Tibial artery (tissue), 4 donors: ENCODE results near the gene NGDN.

Experiments
- DNase-seq, 2 donors: peaks; one replicate each; pipeline ENCODE4 v3.0.0-alpha.2; 2019
- H3K27ac ChIP-seq, 2 donors: fragments of 200-600 bp; sonication (generic) in 1 of 2; 1 replicate in 1 of 2; 2 replicates in 1 of 2; pipeline ENCODE4 v1.5.1; 2018 to 2019; ENCODE audit warnings: mild to moderate bottlenecking in 1 of 2
- H3K27me3 ChIP-seq, 2 donors: fragments of 200-600 bp; sonication (generic) in 1 of 2; one replicate each; pipeline versions ENCODE4 v1.5.1 to v1.6.0; 2016 to 2019
- H3K36me3 ChIP-seq, 3 donors: fragments of 200-600 bp; sonication (generic) in 2 of 3; one replicate each; pipeline ENCODE4 v1.5.1; 2016 to 2019; ENCODE audit warnings: mild to moderate bottlenecking in 2 of 3
- H3K4me1 ChIP-seq, 4 donors: fragments of 200-600 bp; sonication (generic) in 2 of 4; 1 replicate in 3 of 4; 2 replicates in 1 of 4; pipeline ENCODE4 v1.5.1; 2016 to 2019
- H3K4me3 ChIP-seq, 2 donors: fragments of 200-600 bp; sonication (generic) in 1 of 2; 1 replicate in 1 of 2; 2 replicates in 1 of 2; pipeline ENCODE4 v1.5.1; 2018 to 2019; ENCODE audit warnings: mild to moderate bottlenecking in 2 of 2
- H3K9me3 ChIP-seq, 3 donors: fragments of 200-600 bp; sonication (generic) in 1 of 3; one replicate each; pipeline ENCODE4 v1.5.1; 2016 to 2019
- intact Hi-C: fragments of 100-400 bp; cut with DNase I; formaldehyde crosslinking; loops from one replicate; pipeline ENCODE4 v1.15.0; 2023; ENCODE audit warnings: low total_unique reads
- TF ChIP-seq, protein P1 (sequence below), 2 experiments: fragments of 200-600 bp in 1 of 2; fragments of 450-650 bp in 1 of 2; IDR thresholded peaks; one replicate each; pipeline ENCODE4 v1.5.1; 2017 to 2019; ENCODE audit warnings: antibody characterized with exemption in 2 of 2, mild to moderate bottlenecking in 1 of 2, moderate library complexity in 1 of 2

Gene NGDN

DNA sequence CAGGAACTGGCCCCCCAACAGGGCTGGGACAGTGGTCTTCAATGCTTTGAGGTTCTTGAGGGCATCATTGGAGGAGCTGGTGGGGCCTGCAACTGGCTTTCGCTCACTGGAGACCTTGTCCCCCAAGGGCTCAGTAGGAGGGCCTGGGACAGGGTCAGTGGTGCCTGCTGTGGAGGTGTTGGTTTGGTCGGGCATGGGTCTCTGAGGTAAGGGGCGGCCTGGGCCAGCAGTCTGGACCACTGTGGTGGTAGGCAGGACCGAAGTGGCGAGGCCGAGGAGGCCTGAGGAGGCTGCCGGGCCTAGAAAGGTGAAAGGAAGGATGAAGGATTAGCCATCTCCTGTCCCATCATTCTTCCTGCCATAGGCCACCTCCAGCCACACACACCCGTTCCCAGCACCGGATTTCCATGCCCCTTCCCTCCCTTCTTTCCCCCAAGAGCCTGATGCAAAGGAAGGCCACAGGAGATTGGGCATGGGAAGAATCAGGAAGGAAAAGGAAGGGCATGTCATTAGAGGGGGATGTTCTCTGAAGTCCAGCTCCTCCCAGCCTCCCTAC is 53.2 kb downstream of the NGDN start:
- peaks cover 0 to 20% (median 0%) of the 10 kb centered on the region in 3 donors for H3K36me3 ChIP-seq
- DNase-seq: no peak
- intact Hi-C loops: no loop called here
- no peak overlapping the region for H3K4me3 ChIP-seq
- H3K9me3 ChIP-seq: no peaks in the 10 kb centered on the region
- TF ChIP-seq, protein P1, sequence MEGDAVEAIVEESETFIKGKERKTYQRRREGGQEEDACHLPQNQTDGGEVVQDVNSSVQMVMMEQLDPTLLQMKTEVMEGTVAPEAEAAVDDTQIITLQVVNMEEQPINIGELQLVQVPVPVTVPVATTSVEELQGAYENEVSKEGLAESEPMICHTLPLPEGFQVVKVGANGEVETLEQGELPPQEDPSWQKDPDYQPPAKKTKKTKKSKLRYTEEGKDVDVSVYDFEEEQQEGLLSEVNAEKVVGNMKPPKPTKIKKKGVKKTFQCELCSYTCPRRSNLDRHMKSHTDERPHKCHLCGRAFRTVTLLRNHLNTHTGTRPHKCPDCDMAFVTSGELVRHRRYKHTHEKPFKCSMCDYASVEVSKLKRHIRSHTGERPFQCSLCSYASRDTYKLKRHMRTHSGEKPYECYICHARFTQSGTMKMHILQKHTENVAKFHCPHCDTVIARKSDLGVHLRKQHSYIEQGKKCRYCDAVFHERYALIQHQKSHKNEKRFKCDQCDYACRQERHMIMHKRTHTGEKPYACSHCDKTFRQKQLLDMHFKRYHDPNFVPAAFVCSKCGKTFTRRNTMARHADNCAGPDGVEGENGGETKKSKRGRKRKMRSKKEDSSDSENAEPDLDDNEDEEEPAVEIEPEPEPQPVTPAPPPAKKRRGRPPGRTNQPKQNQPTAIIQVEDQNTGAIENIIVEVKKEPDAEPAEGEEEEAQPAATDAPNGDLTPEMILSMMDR (IDR thresholded peaks at IDR 0.05): no peak
- H3K27ac ChIP-seq: no peak overlapping the region
- no peaks in the 10 kb centered on the region for H3K27me3 ChIP-seq
- H3K4me1 ChIP-seq: no peaks in the 10 kb centered on the region

DNA sequence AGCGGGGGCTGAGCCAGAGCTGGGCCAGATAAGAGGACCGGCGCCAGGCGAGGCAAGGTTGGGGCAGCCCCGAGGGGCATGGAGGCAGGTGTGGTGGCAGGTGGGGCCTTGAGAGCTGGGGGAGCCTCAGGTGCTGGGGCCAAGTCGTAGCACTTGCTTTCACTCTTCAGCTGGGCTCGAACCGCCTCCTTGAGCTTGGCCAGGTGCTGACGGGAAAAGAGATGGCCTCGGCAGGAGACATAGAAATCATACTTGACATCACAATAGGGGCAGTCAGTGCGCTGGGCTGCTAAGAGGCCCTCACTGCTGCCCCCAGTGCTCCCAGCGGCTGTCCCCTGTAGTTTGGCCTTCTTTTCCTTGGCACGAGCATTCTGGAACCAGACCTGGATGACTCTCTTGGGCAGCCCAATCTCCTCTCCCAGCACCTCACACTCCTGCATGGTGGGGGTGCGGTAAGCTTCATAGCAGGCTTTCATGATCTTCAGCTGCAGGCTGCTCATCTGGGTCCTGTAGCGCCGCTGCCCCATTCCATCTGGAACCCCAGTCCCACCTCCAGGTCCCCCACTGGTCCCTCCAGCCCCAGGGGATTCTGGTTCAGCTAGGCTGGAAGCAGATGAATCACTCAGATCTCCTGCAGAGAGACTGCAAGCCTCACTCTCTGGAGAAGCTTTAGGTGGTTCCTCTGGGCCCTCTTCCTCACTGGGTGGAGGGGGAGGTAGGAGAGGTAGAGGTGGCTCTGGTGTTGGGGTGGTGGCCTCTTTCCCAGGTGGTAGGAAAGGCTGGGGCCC is 53.9 kb downstream of the NGDN start:
- H3K27ac ChIP-seq: no peak overlapping the region
- no peaks in the 10 kb centered on the region for H3K4me1 ChIP-seq
- peaks cover 0 to 20% (median 0%) of the 10 kb centered on the region in 3 donors for H3K36me3 ChIP-seq
- TF ChIP-seq, protein P1 (IDR thresholded peaks at IDR 0.05): no peak
- no peaks in the 10 kb centered on the region for H3K9me3 ChIP-seq
- DNase-seq: no peak
- no peak overlapping the region for H3K4me3 ChIP-seq
- intact Hi-C loops: no loop called here
- H3K27me3 ChIP-seq: no peaks in the 10 kb centered on the region

DNA sequence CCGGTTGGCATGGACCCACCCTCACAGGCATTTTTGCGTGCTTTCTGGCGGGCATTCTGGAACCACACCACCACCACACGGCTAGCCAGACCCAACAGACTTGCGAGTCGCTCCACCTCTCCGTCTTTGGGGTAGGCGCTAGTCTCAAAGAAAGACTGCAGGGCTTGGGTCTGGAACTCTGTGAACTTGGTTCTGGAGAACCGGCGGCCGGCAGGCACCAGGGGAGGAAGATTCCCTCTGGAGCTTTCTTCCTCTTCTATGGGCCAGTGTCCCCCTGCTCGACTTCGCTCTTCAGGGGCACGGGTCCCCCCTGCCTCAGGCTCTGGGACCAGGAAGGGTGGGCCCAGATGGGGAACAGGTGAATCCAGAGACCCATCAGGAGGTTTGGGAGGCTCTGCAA is 55.5 kb downstream of the NGDN start:
- TF ChIP-seq, protein P1 (IDR thresholded peaks at IDR 0.05): no peak
- Histone ChIP-seq H3K27me3 (no peaks in the 10 kb centered on the region), H3K4me3 (no peak overlapping the region), H3K9me3 (no peaks in the 10 kb centered on the region), H3K36me3 (peaks cover 0 to 20% (median 0%) of the 10 kb centered on the region in 3 donors), H3K27ac (no peak overlapping the region), H3K4me1 (no peaks in the 10 kb centered on the region)
- intact Hi-C loops: no loop called here
- no peak for DNase-seq

DNA sequence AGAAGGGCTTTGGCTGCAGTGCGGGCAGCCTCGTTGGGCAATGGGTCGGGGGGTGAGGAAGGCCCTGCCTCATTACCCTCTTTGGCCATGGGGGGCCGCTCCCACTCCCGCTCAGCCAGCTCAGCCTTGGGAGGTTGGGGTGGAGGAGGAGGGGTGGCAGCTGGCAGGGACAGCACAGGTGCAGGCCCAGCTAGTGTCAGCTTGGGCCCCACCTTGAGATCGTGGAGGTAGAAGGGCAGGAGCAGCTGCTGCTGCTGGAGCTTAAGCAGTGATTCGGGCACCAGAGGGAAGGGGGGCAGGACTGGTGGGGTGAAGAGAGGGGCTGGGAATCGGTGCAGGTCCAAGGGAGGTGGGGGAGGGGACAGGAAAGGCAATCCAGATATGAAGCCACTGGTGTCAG is 56.1 kb downstream of the NGDN start:
- no peaks in the 10 kb centered on the region for H3K27me3 ChIP-seq
- H3K4me1 ChIP-seq: no peaks in the 10 kb centered on the region
- H3K9me3 ChIP-seq: no peaks in the 10 kb centered on the region
- intact Hi-C loops: no loop called here
- H3K27ac ChIP-seq: no peak overlapping the region
- no peak for DNase-seq
- H3K36me3 ChIP-seq: peaks cover 0 to 20% (median 0%) of the 10 kb centered on the region in 3 donors
- no peak overlapping the region for H3K4me3 ChIP-seq
- TF ChIP-seq, protein P1 (IDR thresholded peaks at IDR 0.05): no peak
